H4 (cell line): ENCODE results near the gene TERT. TPM values are rescaled to one million over a fixed set of nuclear protein-coding genes. Genes with fewer than 3 reads are reported as not detected.

Experiments used
- DNase-seq: peaks from one replicate; pipeline ENCODE4 v3.0.0-alpha.2; 2015; ENCODE audit warnings: low spot score
- total RNA-seq: library from RNA; depleted of rRNA; stranded (reverse); fragments of >200 nt; shearing (Covaris generic); gene quantifications from 2 replicates; pipeline ENCODE4 v1.2.3, GENCODE V29; 2014

The TERT gene
- total RNA-seq, 1 experiment from 2014 or later = 0.23 TPM

- no peak for DNase-seq
These were observed 75.6 kb downstream of the TERT start for GRCh38 chr5:1219098-1219767.

GRCh38 chr5:1218351-1219080 is 76.4 kb downstream of the TERT start:
- DNase-seq = no peak

- DNase-seq = no peak
These were observed 77.2 kb downstream of the TERT start for GRCh38 chr5:1217596-1218206.

GRCh38 chr5:1216918-1217295 is 78.0 kb downstream of the TERT start:
- no peak for DNase-seq

- no peak for DNase-seq
These were observed 78.5 kb downstream of the TERT start for GRCh38 chr5:1216211-1216917.

- DNase-seq = no peak
These were observed 79.4 kb downstream of the TERT start for GRCh38 chr5:1215320-1216096.

- DNase-seq = no peak
These were observed 80.0 kb downstream of the TERT start for GRCh38 chr5:1214936-1215220.

GRCh38 chr5:1214163-1214935 is 80.5 kb downstream of the TERT start:
- DNase-seq = no peak

- no peak for DNase-seq
These were observed 81.2 kb downstream of the TERT start for GRCh38 chr5:1213508-1214162.

- DNase-seq = no peak
These were observed 82.0 kb downstream of the TERT start for GRCh38 chr5:1212881-1213280.

GRCh38 chr5:1212271-1212670 is 82.6 kb downstream of the TERT start:
- DNase-seq = no peak

- DNase-seq = no peak
These were observed 83.2 kb downstream of the TERT start for GRCh38 chr5:1211701-1212100.

- DNase-seq = no peak
These were observed 84.0 kb downstream of the TERT start for GRCh38 chr5:1210832-1211251.

GRCh38 chr5:1209896-1210776 is 84.7 kb downstream of the TERT start:
- no peak for DNase-seq

- no peak for DNase-seq
These were observed 85.4 kb downstream of the TERT start for GRCh38 chr5:1209489-1209852.

GRCh38 chr5:1208743-1209488 is 86.0 kb downstream of the TERT start:
- DNase-seq = no peak

GRCh38 chr5:1208221-1208742 is 86.6 kb downstream of the TERT start:
- DNase-seq = no peak

- DNase-seq = no peak
These were observed 87.3 kb downstream of the TERT start for GRCh38 chr5:1207555-1207954.
